ENCODE measurements around the gene TSPO. TPM values are rescaled to one million over a fixed set of nuclear protein-coding genes. Genes with fewer than 3 reads are reported as not detected.

TSPO gene
- total and polyA plus RNA-seq, 2 of the 13 experiments (the other 11 are each of a cell fraction or from before 2014, with no cell fraction given): 0.46 to 1.4 TPM

DNA sequence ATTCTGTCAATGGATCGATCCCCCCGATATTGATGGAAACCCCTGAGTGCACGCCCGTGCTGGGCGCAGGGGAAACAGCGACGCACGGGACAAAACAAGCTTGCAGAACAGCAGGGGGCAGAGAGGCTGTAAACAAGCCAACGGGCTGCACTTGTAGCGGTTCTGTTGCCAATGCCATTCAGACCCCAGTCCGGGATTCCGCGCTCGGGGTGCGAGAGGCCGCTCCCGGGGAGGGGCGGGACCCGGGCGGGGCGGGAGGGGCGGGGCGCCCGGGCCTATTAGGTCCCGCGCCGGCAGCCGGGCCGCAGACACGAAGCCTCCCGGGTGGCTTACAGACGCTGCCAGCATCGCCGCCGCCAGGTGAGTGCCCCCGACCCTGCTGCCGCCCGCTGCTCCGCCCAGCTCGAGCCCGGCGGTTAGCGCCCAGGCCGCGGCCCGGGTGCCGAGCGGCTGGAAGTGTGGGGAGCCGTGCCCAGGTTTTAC, 40.9 kb upstream of the TSPO start, which contains the start of gene BIK (continued):
- TF ChIP-seq FOXA1 (IDR thresholded peaks at IDR 0.05) (no peak), FOXA1 (CRISPR knock-in tag; IDR thresholded peaks at IDR 0.05) (peak; percentile 79), FOXP1 (IDR thresholded peaks at IDR 0.05) (no peak), FOXP1 (CRISPR knock-in tag; IDR thresholded peaks at IDR 0.05) (peak; percentile 56; the same call in 1 of the 2 replicates), ZNF235 (CRISPR knock-in tag; IDR thresholded peaks at IDR 0.05; ENCODE audit: borderline replicate concordance) (no peak), TBP (CRISPR knock-in tag; IDR thresholded peaks at IDR 0.05) (no peak), ZFY (CRISPR knock-in tag; IDR thresholded peaks at IDR 0.05) (0 out of 2 replicates have a peak, but pooled peaks have one; percentile 22), FOXA3 (CRISPR knock-in tag; IDR thresholded peaks at IDR 0.05) (peak; percentile 64), MYC (CRISPR knock-in tag; IDR thresholded peaks at IDR 0.05; ENCODE audit: borderline replicate concordance) (peak; percentile 17; the same call in 1 of the 2 replicates), FOXO1 (CRISPR knock-in tag; IDR thresholded peaks at IDR 0.05) (peak; percentile 58; the same call in 1 of the 2 replicates), ZNF768 (CRISPR knock-in tag; IDR thresholded peaks at IDR 0.05) (peak; percentile 89), LCORL (IDR thresholded peaks at IDR 0.05) (no peak), LCORL (CRISPR knock-in tag; IDR thresholded peaks at IDR 0.05) (0 out of 2 replicates have a peak, but pooled peaks have one; percentile 35), STAG1 (CRISPR knock-in tag; IDR thresholded peaks at IDR 0.05) (peak; percentile 47)
- TF ChIP-seq, protein P1, sequence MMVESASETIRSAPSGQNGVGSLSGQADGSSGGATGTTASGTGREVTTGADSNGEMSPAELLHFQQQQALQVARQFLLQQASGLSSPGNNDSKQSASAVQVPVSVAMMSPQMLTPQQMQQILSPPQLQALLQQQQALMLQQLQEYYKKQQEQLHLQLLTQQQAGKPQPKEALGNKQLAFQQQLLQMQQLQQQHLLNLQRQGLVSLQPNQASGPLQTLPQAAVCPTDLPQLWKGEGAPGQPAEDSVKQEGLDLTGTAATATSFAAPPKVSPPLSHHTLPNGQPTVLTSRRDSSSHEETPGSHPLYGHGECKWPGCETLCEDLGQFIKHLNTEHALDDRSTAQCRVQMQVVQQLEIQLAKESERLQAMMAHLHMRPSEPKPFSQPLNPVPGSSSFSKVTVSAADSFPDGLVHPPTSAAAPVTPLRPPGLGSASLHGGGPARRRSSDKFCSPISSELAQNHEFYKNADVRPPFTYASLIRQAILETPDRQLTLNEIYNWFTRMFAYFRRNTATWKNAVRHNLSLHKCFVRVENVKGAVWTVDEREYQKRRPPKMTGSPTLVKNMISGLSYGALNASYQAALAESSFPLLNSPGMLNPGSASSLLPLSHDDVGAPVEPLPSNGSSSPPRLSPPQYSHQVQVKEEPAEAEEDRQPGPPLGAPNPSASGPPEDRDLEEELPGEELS (CRISPR knock-in tag; IDR thresholded peaks at IDR 0.05): peak; percentile 30; the same call in 1 of the 2 replicates
- TF ChIP-seq, protein P2, sequence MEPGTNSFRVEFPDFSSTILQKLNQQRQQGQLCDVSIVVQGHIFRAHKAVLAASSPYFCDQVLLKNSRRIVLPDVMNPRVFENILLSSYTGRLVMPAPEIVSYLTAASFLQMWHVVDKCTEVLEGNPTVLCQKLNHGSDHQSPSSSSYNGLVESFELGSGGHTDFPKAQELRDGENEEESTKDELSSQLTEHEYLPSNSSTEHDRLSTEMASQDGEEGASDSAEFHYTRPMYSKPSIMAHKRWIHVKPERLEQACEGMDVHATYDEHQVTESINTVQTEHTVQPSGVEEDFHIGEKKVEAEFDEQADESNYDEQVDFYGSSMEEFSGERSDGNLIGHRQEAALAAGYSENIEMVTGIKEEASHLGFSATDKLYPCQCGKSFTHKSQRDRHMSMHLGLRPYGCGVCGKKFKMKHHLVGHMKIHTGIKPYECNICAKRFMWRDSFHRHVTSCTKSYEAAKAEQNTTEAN (CRISPR knock-in tag; conservative IDR thresholded peaks at IDR 0.05): 0 out of 2 replicates have a peak, but pooled peaks have one; percentile 18
- TF ChIP-seq, protein P3, sequence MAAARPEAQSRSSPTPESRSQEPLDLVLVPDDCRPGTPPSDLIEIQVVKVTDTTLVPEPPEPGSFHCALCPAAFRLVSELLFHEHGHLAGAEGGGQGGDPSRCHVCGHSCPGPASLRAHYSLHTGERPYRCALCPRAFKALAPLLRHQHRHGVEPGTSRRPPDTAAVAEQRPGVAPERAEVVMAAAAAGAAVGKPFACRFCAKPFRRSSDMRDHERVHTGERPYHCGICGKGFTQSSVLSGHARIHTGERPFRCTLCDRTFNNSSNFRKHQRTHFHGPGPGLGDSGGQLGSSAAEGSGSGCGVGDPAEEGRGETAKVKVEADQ (CRISPR knock-in tag; IDR thresholded peaks at IDR 0.05; ENCODE audit: borderline replicate concordance): no peak

All from HepG2 (cell line).